SK-N-MC (cell line): ENCODE data around the gene SOX5.

Experiments used
- EZH2 ChIP-seq: fragments of 200-600 bp; sonication (generic); IDR thresholded peaks from one replicate; pipeline ENCODE4 v1.6.1; 2017; ENCODE audit warnings: antibody characterized with exemption
- FOXP2 ChIP-seq: optimal IDR thresholded peaks from 2 replicates; pipeline ENCODE3; 2011; ENCODE audit warnings: mild to moderate bottlenecking, moderate library complexity; ENCODE audit not compliant: insufficient read depth; ENCODE audit errors: extremely low read length, control extremely low read depth
- POLR2AphosphoS5 ChIP-seq: IDR thresholded peaks from 2 replicates; pipeline ENCODE4 v1.6.1; 2012; ENCODE audit warnings: mild to moderate bottlenecking, low read depth, low read length, borderline replicate concordance

GRCh38 chr12:23854598-23854997 is 94.9 kb downstream of the SOX5 start:
- TF ChIP-seq EZH2 (no peak), POLR2AphosphoS5 (no peak), FOXP2 (no peak)
